Tracheal epithelial cell (primary cell): Measurements from ENCODE around the gene MOB3C. TPM values are rescaled to one million over a fixed set of nuclear protein-coding genes. Genes with fewer than 3 reads are reported as not detected.

Experiments used
- total RNA-seq: library from RNA; depleted of rRNA; stranded (reverse); fragments of >200 nt; gene quantifications from 2 replicates; pipeline ENCODE4 v1.2.1, GENCODE V29; 2014

MOB3C gene
- total RNA-seq, result 6.5 and 7.2 TPM in 2 replicates

GRCh38 chr1:46616277-46617107 lies at the start of gene MOB3C:
Gene MOB3C (minus strand): TSS chr1:46616811. CDS start chr1:46613321, 3,490 bp downstream.

GRCh38 chr1:46603858-46604549 lies 12.6 kb downstream of the MOB3C start, which contains the start of gene MKNK1:
Gene MKNK1 (minus strand): TSS chr1:46604268. CDS start chr1:46583327, 20,941 bp downstream.

Other genes with a start within 250 kb of the MOB3C start
- 6.6 and 13.3 TPM in 2 replicates for gene FAAH, start 222.5 kb downstream of the MOB3C start, total RNA-seq
- not detected in 2 replicates for gene DMBX1, start 127.0 kb downstream of the MOB3C start, total RNA-seq
- gene KNCN, start 65.2 kb downstream of the MOB3C start, total RNA-seq, result not detected in 2 replicates
- gene MKNK1, start 12.5 kb downstream of the MOB3C start, total RNA-seq, result 8.1 and 10.4 TPM in 2 replicates
- 34.2 and 39.9 TPM in 2 replicates for gene ATPAF1, start 51.6 kb upstream of the MOB3C start, total RNA-seq
- not detected in 2 replicates for gene TEX38, start 55.0 kb upstream of the MOB3C start, total RNA-seq
- gene EFCAB14, start 102.3 kb upstream of the MOB3C start, total RNA-seq, result 40.7 and 71.2 TPM in 2 replicates
- gene CYP4B1, start 182.2 kb upstream of the MOB3C start, total RNA-seq, result 0.72 TPM in 1 of 2 replicates, not detected in the other